ENCODE results near the gene EFHB.

- TF ChIP-seq CTCF (IDR thresholded peaks at IDR 0.05) (no peak), POLR2A (IDR thresholded peaks at IDR 0.05) (no peak), POLR2AphosphoS5 (IDR thresholded peaks at IDR 0.05) (no peak), EP300 (IDR thresholded peaks at IDR 0.05) (no peak)
Observed at GRCh38 chr3:19881036-19881435, 53.0 kb downstream of the EFHB start.
